ENCODE measurements around the gene RBPMS2. TPM values are rescaled to one million over a fixed set of nuclear protein-coding genes. Genes with fewer than 3 reads are reported as not detected.

The RBPMS2 gene
- total RNA-seq, 4 donors from 2014 or later: 14.6 to 47.8 (median 33.9) TPM

GRCh38 chr15:64731012-64731804 is 44.2 kb downstream of the RBPMS2 start:
- Histone ChIP-seq H3K4me3 (no peak overlapping the region), H3K4me1 (peaks cover 0 to 32% (median 0%) of the 10 kb centered on the region in 3 donors), H3K36me3 (peaks cover 0 to 34% of the 10 kb centered on the region in 2 donors), H3K9me3 (no peaks in the 10 kb centered on the region), H3K27me3 (no peaks in the 10 kb centered on the region), H3K27ac (peak overlapping the region; percentile 2 to 59 (median 32))
- WGBS, 2 donors (ENCODE audit: low coverage in 1 of 2): 11 to 27% methylated on average over 3 to 13 of the region's 16 CpGs
- TF ChIP-seq POLR2AphosphoS5 (IDR thresholded peaks at IDR 0.05): peak; percentile 36
- TF ChIP-seq EP300 (IDR thresholded peaks at IDR 0.05): no peak
- TF ChIP-seq CTCF (IDR thresholded peaks at IDR 0.05): peak in 3 of 4 experiments; percentile 93 to 96 (median 95)
- peak; percentile 80 for ATAC-seq

DNA sequence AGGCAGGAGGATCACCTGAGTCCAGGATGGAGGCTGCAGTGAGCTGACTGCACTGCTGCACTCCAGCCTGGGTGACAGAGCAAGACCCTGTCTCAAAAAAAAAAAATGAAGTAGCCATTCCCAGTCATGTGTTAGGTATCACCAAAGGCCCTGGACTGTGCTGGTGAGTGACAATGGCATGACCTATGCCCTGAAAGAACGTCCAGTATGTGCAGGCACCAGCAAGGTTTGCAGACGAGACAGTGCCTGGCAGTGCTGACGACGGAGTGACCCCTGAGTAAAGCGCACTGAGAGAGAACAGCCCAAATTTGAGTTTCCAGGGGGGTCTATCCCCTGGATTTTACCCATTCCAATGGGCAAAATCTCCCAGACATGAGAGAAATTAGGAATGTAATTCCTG is 45.2 kb downstream of the RBPMS2 start:
- Histone ChIP-seq H3K9me3 (no peaks in the 10 kb centered on the region), H3K4me3 (no peak overlapping the region), H3K27me3 (no peaks in the 10 kb centered on the region), H3K27ac (no peak overlapping the region), H3K4me1 (peaks cover 0 to 26% (median 0%) of the 10 kb centered on the region in 3 donors), H3K36me3 (peaks cover 0 to 43% of the 10 kb centered on the region in 2 donors)
- ATAC-seq: no peak
- TF ChIP-seq CTCF (IDR thresholded peaks at IDR 0.05): no peak
- no peak for TF ChIP-seq POLR2AphosphoS5 (IDR thresholded peaks at IDR 0.05)
- no peak for TF ChIP-seq POLR2A (IDR thresholded peaks at IDR 0.05)
- no peak for TF ChIP-seq EP300 (IDR thresholded peaks at IDR 0.05)
- 81 to 100% methylated on average over 1 to 4 of the region's 5 CpGs for WGBS, 2 donors (ENCODE audit: low coverage in 1 of 2)

DNA sequence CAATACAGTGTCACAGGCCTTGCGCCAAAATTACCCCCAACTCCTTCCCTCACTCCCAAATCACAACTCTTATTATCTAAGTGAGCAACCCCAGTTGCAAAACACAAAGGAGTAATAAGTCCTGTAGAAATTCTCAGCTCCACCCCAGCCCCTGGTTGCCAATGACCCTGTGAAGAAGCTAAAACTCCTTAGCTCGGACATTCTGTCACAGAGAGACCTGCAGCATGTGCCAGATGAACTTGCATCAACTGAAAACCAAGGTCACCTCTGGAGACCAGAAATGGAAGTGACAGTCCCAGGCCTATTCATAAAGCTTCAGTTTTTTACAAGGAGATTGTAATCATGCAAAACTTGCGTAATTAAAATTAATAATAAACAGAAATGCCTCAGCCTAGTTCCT is 55.2 kb downstream of the RBPMS2 start:
- H3K9me3 ChIP-seq: no peaks in the 10 kb centered on the region
- ATAC-seq: no peak
- H3K4me3 ChIP-seq: no peak overlapping the region
- TF ChIP-seq POLR2AphosphoS5 (IDR thresholded peaks at IDR 0.05) (no peak), EP300 (IDR thresholded peaks at IDR 0.05) (no peak), POLR2A (IDR thresholded peaks at IDR 0.05) (no peak), CTCF (IDR thresholded peaks at IDR 0.05) (no peak)
- no peaks in the 10 kb centered on the region for H3K27me3 ChIP-seq
- H3K4me1 ChIP-seq: peaks cover 0 to 34% (median 0%) of the 10 kb centered on the region in 3 donors
- H3K36me3 ChIP-seq: peaks cover 0 to 30% of the 10 kb centered on the region in 2 donors
- peak overlapping the region in 1 of 4 donors; percentile 11 for H3K27ac ChIP-seq
- 78 to 83% methylated on average over 3 of the region's 3 CpGs for WGBS, 2 donors (ENCODE audit: low coverage in 1 of 2)

GRCh38 chr15:64717735-64718495 is 57.5 kb downstream of the RBPMS2 start:
- H3K9me3 ChIP-seq: no peaks in the 10 kb centered on the region
- peak overlapping the region; percentile 1 to 71 (median 66) for H3K27ac ChIP-seq
- no peak overlapping the region for H3K4me3 ChIP-seq
- 42 to 66% methylated on average over 3 to 7 of the region's 18 CpGs for WGBS, 2 donors (ENCODE audit: low coverage in 1 of 2)
- H3K36me3 ChIP-seq: peaks cover 0 to 46% of the 10 kb centered on the region in 2 donors
- no peaks in the 10 kb centered on the region for H3K27me3 ChIP-seq
- H3K4me1 ChIP-seq: peaks cover 0 to 34% (median 0%) of the 10 kb centered on the region in 3 donors
- TF ChIP-seq POLR2AphosphoS5 (IDR thresholded peaks at IDR 0.05) (no peak), EP300 (IDR thresholded peaks at IDR 0.05) (no peak), CTCF (IDR thresholded peaks at IDR 0.05) (no peak)
- ATAC-seq: peak; percentile 35

All from gastroesophageal sphincter (tissue), 4 donors.